HCT116 (cell line): Measurements from ENCODE around the gene SGMS2. TPM values are rescaled to one million over a fixed set of nuclear protein-coding genes. Genes with fewer than 3 reads are reported as not detected.

Source experiments
- ATAC-seq: fragments of 200-7000 bp; cut with Tn5 transposase; 2 replicates; pipeline ENCODE4 v1.9.1; 2020; ENCODE audit warnings: mild to moderate bottlenecking, moderate library complexity
- BruUV-seq: library from RNA; stranded (reverse); fragments of 400-500 nt; replicated peaks from 2 replicates; lab custom pipeline; 2021; lab: Mats Ljungman, UMichigan
- CTCF ChIA-PET: fragments of 300-600 bp; sonication (Branson Sonifier 250); formaldehyde crosslinking; loops from one replicate; lab custom pipeline; 2021; ENCODE audit warnings: antibody characterized with exemption; lab: Charles Lee
- POLR2A ChIA-PET: fragments of 300-600, 350-600 bp; sonication (Branson Sonifier 250); formaldehyde crosslinking; loops from one replicate; lab custom pipeline; 2021; ENCODE audit warnings: antibody characterized with exemption; lab: Charles Lee
- RAD21 ChIA-PET, 2 experiments: fragments of 300-600 bp; sonication (Branson Sonifier 250); formaldehyde crosslinking; loops; one replicate each; lab custom pipeline; 2023; ENCODE audit warnings: low total read pairs in 2 of 2; ENCODE audit not compliant: uncharacterized antibody in 2 of 2, unreplicated experiment in 2 of 2, low non-redundant PET in 1 of 2; lab: Charles Lee
- DNase-seq: peaks from one replicate; pipeline ENCODE4 v3.0.0-alpha.2; 2010; ENCODE audit warnings: low read depth, low spot score
- H2AFZ ChIP-seq: fragments of 200-600 bp; shearing (Covaris generic), sonication (generic); 2 replicates; pipeline ENCODE4 v1.6.1; 2017; ENCODE audit warnings: low read depth, mixed run types, mixed read lengths, antibody characterized with exemption, low read length; ENCODE audit not compliant: poor library complexity, severe bottlenecking
- H3K27ac ChIP-seq: 2 replicates; pipeline ENCODE4 v1.5.1; 2012; ENCODE audit warnings: low read depth, low read length
- H3K27me3 ChIP-seq: fragments of 200-600 bp; sonication (generic); 2 replicates; pipeline ENCODE4 v1.6.1; 2016; ENCODE audit warnings: mixed run types, low read length, mixed read lengths; ENCODE audit not compliant: insufficient read depth
- H3K36me3 ChIP-seq, 2 experiments: fragments of 200-500 bp in 1 of 2; fragments of 200-600 bp in 1 of 2; sonication (Bioruptor generic) in 1 of 2; sonication (generic) in 1 of 2; 2 replicates each; pipeline versions ENCODE4 v1.5.1 to v1.6.1; 2014 to 2016; ENCODE audit warnings: low read length in 2 of 2, inconsistent platforms in 1 of 2, mixed read lengths in 1 of 2, mixed run types in 1 of 2; ENCODE audit not compliant: insufficient read depth in 2 of 2, control insufficient read depth in 1 of 2
- H3K4me1 ChIP-seq, 2 experiments: fragments of 200-600 bp in 1 of 2; sonication (generic) in 1 of 2; 2 replicates each; pipeline versions ENCODE4 v1.5.1 to v1.6.1; 2012 to 2017; ENCODE audit warnings: low read length in 2 of 2, inconsistent platforms in 1 of 2, mild to moderate bottlenecking in 1 of 2, mixed read lengths in 1 of 2, mixed run types in 1 of 2, moderate library complexity in 1 of 2; ENCODE audit not compliant: insufficient read depth in 2 of 2, control insufficient read depth in 1 of 2
- H3K4me2 ChIP-seq: fragments of 200-600 bp; sonication (generic); 2 replicates; pipeline ENCODE4 v1.6.1; 2017; ENCODE audit warnings: mixed run types, low read length, mixed read lengths
- H3K4me3 ChIP-seq, 2 experiments: fragments of 200-600 bp in 1 of 2; sonication (generic) in 1 of 2; replicated peaks in 1 of 2; 2 replicates each; pipeline ENCODE4 v1.5.1; 2011 to 2016; ENCODE audit warnings: low read length in 2 of 2, control low read depth in 1 of 2, low read depth in 1 of 2, mild to moderate bottlenecking in 1 of 2, mixed read lengths in 1 of 2, mixed run types in 1 of 2
- H3K79me2 ChIP-seq: fragments of 200-600 bp; sonication (generic); 2 replicates; pipeline ENCODE4 v1.6.1; 2017; ENCODE audit warnings: mild to moderate bottlenecking, mixed run types, low read length, moderate library complexity, mixed read lengths; ENCODE audit not compliant: insufficient read depth
- H3K9ac ChIP-seq: fragments of 200-600 bp; sonication (generic); 2 replicates; pipeline ENCODE4 v1.6.1; 2016; ENCODE audit warnings: low read length, mixed read lengths
- H3K9me2 ChIP-seq: fragments of 200-600 bp; sonication (generic), shearing (Covaris generic); 2 replicates; pipeline ENCODE4 v1.6.1; 2017; ENCODE audit warnings: mixed run types, mild to moderate bottlenecking, moderate library complexity; ENCODE audit not compliant: insufficient read depth
- H3K9me3 ChIP-seq, 2 experiments: fragments of 200-500 bp in 1 of 2; fragments of 200-600 bp in 1 of 2; sonication (Bioruptor generic) in 1 of 2; sonication (generic) in 1 of 2; 2 replicates each; pipeline ENCODE4 v1.6.1; 2014 to 2017; ENCODE audit warnings: low read length in 2 of 2, mixed read lengths in 2 of 2, inconsistent platforms in 1 of 2, low read depth in 1 of 2, mild to moderate bottlenecking in 1 of 2, mixed run types in 1 of 2, moderate library complexity in 1 of 2; ENCODE audit not compliant: control insufficient read depth in 1 of 2, insufficient read depth in 1 of 2
- H4K20me1 ChIP-seq: fragments of 200-600 bp; sonication (generic), shearing (Covaris generic); 2 replicates; pipeline ENCODE4 v1.6.1; 2017; ENCODE audit warnings: mixed run types, mild to moderate bottlenecking, moderate library complexity; ENCODE audit not compliant: insufficient read depth
- CEBPB ChIP-seq: IDR thresholded peaks from 2 replicates; pipeline ENCODE4 v1.6.1; 2012; ENCODE audit warnings: low read depth
- EGR1 ChIP-seq: IDR thresholded peaks from 2 replicates; pipeline ENCODE4 v1.6.1; 2012; ENCODE audit warnings: low read depth
- ELF1 ChIP-seq: IDR thresholded peaks from 2 replicates; pipeline ENCODE4 v1.6.1; 2012; ENCODE audit warnings: low read depth, borderline replicate concordance
- POLR2AphosphoS5 ChIP-seq: IDR thresholded peaks from 2 replicates; pipeline ENCODE4 v1.6.1; 2011; ENCODE audit warnings: mild to moderate bottlenecking, low read depth, low read length, moderate library complexity
- SIN3A ChIP-seq: IDR thresholded peaks from 2 replicates; pipeline ENCODE4 v1.6.1; 2012; ENCODE audit warnings: low read depth
- SRF ChIP-seq: IDR thresholded peaks from 2 replicates; pipeline ENCODE4 v1.6.1; 2012; ENCODE audit warnings: low read depth
- ZFX ChIP-seq: fragments of 450-650 bp; IDR thresholded peaks from 2 replicates; pipeline ENCODE4 v1.6.1; 2017
- intact Hi-C: fragments of 100-400 bp; cut with micrococcal nuclease; formaldehyde crosslinking; loops from 2 replicates; pipeline ENCODE4 v1.10.0; 2022
- total RNA-seq: library from RNA; stranded (reverse); gene quantifications from one replicate; pipeline ENCODE4 v1.2.1, GENCODE V29; 2021; ENCODE audit not compliant: unreplicated experiment
- TF ChIP-seq, protein P1 (sequence below): IDR thresholded peaks from 2 replicates; pipeline ENCODE4 v1.6.1; 2012; ENCODE audit warnings: low read depth
- TF ChIP-seq, protein P2 (sequence below): IDR thresholded peaks from 2 replicates; pipeline ENCODE4 v1.6.1; 2012
- TF ChIP-seq, protein P3 (sequence below): IDR thresholded peaks from 2 replicates; pipeline ENCODE4 v1.6.1; 2012

The SGMS2 gene
- total RNA-seq, 1 experiment from 2014 or later = 36.6 TPM

DNA sequence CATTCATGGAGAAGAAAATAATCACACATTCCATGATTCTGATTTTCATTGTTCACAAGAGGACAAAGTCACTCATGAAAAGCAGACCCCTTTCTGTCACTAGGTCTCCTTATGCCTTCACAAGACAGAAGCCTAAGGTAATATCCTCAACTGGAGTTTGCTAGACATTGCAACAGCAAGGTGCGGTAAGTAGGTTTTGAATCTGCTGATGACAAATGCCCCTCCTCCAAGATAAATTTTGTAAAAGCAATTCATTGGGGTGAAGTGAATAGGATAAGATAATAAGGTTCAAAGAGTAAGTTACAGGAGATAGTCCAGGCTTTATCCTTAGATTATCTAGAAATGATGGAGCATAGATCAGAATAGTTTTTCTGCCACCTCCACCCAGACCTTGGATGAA, 90.5 kb downstream of the SGMS2 start:
- CTCF ChIA-PET = no interaction called here
- Histone ChIP-seq H3K4me2 (no peak overlapping the region), H3K27ac (no peak overlapping the region), H3K9me2 (no peaks in the 10 kb centered on the region), H4K20me1 (no peaks in the 10 kb centered on the region), H3K9ac (no peak overlapping the region), H3K4me1 (no peaks in the 10 kb centered on the region), H3K4me3 (no peak overlapping the region), H2AFZ (no peak overlapping the region), H3K36me3 (no peaks in the 10 kb centered on the region), H3K9me3 (0 out of 4 replicates have a peak, but pooled peaks cover 0 to 7% of the 10 kb centered on the region in 2 experiments), H3K79me2 (no peaks in the 10 kb centered on the region), H3K27me3 (no peaks in the 10 kb centered on the region)
- RAD21 ChIA-PET = no interaction called here
- intact Hi-C loops = no loop called here
- no peak for DNase-seq
- no peak for ATAC-seq
- TF ChIP-seq ZFX (no peak), POLR2AphosphoS5 (no peak), SIN3A (no peak), ELF1 (no peak), EGR1 (no peak), SRF (no peak), CEBPB (no peak)
- TF ChIP-seq, protein P1, sequence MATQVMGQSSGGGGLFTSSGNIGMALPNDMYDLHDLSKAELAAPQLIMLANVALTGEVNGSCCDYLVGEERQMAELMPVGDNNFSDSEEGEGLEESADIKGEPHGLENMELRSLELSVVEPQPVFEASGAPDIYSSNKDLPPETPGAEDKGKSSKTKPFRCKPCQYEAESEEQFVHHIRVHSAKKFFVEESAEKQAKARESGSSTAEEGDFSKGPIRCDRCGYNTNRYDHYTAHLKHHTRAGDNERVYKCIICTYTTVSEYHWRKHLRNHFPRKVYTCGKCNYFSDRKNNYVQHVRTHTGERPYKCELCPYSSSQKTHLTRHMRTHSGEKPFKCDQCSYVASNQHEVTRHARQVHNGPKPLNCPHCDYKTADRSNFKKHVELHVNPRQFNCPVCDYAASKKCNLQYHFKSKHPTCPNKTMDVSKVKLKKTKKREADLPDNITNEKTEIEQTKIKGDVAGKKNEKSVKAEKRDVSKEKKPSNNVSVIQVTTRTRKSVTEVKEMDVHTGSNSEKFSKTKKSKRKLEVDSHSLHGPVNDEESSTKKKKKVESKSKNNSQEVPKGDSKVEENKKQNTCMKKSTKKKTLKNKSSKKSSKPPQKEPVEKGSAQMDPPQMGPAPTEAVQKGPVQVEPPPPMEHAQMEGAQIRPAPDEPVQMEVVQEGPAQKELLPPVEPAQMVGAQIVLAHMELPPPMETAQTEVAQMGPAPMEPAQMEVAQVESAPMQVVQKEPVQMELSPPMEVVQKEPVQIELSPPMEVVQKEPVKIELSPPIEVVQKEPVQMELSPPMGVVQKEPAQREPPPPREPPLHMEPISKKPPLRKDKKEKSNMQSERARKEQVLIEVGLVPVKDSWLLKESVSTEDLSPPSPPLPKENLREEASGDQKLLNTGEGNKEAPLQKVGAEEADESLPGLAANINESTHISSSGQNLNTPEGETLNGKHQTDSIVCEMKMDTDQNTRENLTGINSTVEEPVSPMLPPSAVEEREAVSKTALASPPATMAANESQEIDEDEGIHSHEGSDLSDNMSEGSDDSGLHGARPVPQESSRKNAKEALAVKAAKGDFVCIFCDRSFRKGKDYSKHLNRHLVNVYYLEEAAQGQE = no peak
- TF ChIP-seq, protein P2, sequence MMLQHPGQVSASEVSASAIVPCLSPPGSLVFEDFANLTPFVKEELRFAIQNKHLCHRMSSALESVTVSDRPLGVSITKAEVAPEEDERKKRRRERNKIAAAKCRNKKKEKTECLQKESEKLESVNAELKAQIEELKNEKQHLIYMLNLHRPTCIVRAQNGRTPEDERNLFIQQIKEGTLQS = no peak
- TF ChIP-seq, protein P3, sequence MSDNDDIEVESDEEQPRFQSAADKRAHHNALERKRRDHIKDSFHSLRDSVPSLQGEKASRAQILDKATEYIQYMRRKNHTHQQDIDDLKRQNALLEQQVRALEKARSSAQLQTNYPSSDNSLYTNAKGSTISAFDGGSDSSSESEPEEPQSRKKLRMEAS = no peak
- TF ChIP-seq, all 23 proteins: peak for 0
- no TSS peak for BruUV-seq
- POLR2A ChIA-PET = no interaction called here
